ENCODE data around the gene MAB21L4. TPM values are rescaled to one million over a fixed set of nuclear protein-coding genes. Genes with fewer than 3 reads are reported as not detected.

MAB21L4 gene
- total and polyA plus RNA-seq, 2 experiments from 2014 or later: not detected

DNA sequence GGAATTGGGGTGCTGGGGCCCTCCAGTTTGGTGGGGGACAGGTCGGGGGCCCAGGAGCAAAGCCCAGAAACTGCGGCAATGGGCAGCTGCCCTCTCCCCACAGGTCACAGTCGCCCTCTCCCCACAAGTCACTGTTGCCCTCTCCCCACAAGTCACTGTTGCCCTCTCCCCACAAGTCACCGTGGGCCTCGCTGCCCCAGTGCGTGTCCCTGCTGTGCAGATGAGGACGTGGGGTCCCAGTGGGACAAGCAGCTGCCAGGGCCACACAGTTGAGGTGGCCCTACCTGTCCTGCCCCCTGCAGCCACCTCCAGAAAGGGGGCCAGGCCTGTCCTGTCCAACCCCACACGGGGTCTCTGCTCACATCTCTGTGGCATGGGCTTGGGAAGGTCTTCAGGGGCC, 40.3 kb downstream of the MAB21L4 start:
- TF ChIP-seq, protein P1, sequence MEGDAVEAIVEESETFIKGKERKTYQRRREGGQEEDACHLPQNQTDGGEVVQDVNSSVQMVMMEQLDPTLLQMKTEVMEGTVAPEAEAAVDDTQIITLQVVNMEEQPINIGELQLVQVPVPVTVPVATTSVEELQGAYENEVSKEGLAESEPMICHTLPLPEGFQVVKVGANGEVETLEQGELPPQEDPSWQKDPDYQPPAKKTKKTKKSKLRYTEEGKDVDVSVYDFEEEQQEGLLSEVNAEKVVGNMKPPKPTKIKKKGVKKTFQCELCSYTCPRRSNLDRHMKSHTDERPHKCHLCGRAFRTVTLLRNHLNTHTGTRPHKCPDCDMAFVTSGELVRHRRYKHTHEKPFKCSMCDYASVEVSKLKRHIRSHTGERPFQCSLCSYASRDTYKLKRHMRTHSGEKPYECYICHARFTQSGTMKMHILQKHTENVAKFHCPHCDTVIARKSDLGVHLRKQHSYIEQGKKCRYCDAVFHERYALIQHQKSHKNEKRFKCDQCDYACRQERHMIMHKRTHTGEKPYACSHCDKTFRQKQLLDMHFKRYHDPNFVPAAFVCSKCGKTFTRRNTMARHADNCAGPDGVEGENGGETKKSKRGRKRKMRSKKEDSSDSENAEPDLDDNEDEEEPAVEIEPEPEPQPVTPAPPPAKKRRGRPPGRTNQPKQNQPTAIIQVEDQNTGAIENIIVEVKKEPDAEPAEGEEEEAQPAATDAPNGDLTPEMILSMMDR (IDR thresholded peaks at IDR 0.05; ENCODE audit: low read depth, low read length): no peak
- Histone ChIP-seq H3K27me3 (no peaks in the 10 kb centered on the region), H3K27ac (no peak overlapping the region), H3K9me3 (ENCODE audit: low read depth) (no peaks in the 10 kb centered on the region), H3K4me1 (ENCODE audit: low read depth) (no peaks in the 10 kb centered on the region), H3K36me3 (no peaks in the 10 kb centered on the region), H3K4me3 (no peak overlapping the region)
- DNase-seq (ENCODE audit: low read depth in 1 of 2, low spot score in 1 of 2): no peak

DNA sequence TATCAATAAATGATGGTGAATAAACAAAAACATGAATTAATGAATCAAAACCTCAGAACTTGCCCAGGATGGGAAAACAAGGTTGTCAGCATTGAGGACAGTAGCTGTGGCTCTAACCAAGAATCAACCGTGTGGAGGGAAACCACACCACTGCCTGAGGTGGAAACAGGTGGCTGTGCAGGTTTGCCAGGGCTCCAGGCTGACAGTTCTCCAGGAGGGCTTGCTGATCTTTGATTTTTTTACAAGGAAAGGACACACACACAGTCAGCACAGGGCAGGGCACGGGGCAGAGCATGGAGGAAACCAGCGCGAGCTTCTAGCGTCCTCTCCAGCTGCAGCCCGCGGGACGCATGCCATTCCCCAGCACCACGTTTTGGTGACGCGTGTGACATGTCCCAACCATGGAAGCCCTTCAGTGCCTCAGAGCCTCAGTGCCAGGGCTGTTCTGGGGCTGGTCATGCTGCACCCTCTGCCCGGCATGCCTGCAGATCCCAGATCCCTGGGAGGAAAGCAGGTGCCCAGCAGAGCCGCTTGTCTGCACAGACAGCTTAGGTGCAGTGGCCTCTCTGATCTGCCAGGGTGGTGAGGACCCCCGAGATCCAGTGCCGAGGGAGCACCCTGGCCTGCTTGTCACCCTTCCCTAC, 43.2 kb downstream of the MAB21L4 start:
- H3K4me1 ChIP-seq (ENCODE audit: low read depth): no peaks in the 10 kb centered on the region
- no peaks in the 10 kb centered on the region for H3K9me3 ChIP-seq (ENCODE audit: low read depth)
- DNase-seq (ENCODE audit: low read depth in 1 of 2, low spot score in 1 of 2): no peak
- H3K4me3 ChIP-seq: no peak overlapping the region
- H3K36me3 ChIP-seq: no peaks in the 10 kb centered on the region
- H3K27ac ChIP-seq: no peak overlapping the region
- H3K27me3 ChIP-seq: no peaks in the 10 kb centered on the region
- TF ChIP-seq, protein P1 (IDR thresholded peaks at IDR 0.05; ENCODE audit: low read depth, low read length): no peak

DNA sequence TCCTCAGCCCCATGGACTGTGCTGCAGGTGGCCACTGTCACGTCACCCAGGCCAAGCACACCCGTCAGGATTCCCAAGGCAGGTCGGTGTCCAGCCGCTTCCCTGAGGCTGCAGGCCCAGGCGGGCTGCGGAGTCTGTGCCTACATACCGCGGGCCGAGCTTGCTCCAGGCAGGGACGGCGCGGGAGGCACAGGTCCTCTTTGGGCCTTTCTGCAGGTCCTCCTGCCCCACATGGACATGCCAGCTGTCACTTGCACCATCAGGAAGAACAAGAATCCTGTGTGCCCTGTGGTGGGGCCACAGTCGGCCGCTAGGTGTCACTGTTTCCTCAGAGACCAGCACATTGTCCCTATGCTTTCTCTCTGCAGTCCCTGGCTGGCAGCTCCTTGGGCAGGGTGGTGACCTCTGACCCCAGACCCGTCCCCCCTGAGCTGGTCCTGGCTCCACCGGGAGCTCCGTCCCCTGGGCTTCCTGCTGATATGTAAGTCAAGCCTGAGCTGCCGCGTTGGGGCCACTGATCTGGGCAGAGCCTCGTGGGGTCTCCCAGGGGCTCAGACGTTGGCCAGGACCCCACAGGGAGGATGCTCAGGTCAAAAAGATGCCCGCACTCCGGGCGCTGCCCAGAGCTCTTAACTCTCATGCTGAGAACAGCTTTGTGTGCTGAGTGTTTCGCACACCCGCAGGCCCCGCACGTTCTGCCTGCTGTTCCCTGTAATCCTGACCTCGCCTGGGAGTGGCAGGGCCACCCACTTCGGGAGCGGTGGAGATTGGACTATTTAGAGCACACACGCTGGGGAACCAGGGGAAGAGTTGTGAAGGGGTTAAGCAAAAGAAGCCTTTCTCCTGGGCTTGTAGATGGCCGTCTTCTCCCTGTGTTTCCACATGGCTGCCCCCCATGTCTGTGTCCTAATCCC, 44.6 kb downstream of the MAB21L4 start:
- no peaks in the 10 kb centered on the region for H3K36me3 ChIP-seq
- DNase-seq (ENCODE audit: low read depth in 1 of 2, low spot score in 1 of 2): peak; percentile 83 to 85
- no peaks in the 10 kb centered on the region for H3K9me3 ChIP-seq (ENCODE audit: low read depth)
- no peak overlapping the region for H3K4me3 ChIP-seq
- no peaks in the 10 kb centered on the region for H3K4me1 ChIP-seq (ENCODE audit: low read depth)
- H3K27me3 ChIP-seq: no peaks in the 10 kb centered on the region
- TF ChIP-seq, protein P1 (IDR thresholded peaks at IDR 0.05; ENCODE audit: low read depth, low read length): peak; percentile 90
- H3K27ac ChIP-seq: no peak overlapping the region

DNA sequence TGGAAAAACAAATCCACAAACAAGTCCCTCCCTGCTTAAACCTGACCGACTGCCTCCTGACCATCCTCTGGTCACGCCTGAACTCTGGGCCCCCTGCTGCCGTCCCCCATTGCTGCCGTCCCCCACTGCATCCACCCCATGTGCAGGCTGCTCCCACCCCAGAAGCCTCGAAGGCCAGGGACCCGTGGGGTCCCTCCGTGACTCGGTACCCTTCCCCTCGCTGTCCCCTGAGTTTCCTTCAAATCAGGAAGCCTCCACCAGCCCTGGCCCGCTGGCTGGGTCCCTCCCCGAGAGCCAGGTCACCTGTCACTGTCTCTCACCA, 45.2 kb downstream of the MAB21L4 start:
- H3K4me1 ChIP-seq (ENCODE audit: low read depth): no peaks in the 10 kb centered on the region
- no peaks in the 10 kb centered on the region for H3K36me3 ChIP-seq
- TF ChIP-seq, protein P1 (IDR thresholded peaks at IDR 0.05; ENCODE audit: low read depth, low read length): no peak
- no peak overlapping the region for H3K4me3 ChIP-seq
- H3K27ac ChIP-seq: no peak overlapping the region
- no peaks in the 10 kb centered on the region for H3K27me3 ChIP-seq
- DNase-seq (ENCODE audit: low read depth in 1 of 2, low spot score in 1 of 2): no peak
- H3K9me3 ChIP-seq (ENCODE audit: low read depth): no peaks in the 10 kb centered on the region

DNA sequence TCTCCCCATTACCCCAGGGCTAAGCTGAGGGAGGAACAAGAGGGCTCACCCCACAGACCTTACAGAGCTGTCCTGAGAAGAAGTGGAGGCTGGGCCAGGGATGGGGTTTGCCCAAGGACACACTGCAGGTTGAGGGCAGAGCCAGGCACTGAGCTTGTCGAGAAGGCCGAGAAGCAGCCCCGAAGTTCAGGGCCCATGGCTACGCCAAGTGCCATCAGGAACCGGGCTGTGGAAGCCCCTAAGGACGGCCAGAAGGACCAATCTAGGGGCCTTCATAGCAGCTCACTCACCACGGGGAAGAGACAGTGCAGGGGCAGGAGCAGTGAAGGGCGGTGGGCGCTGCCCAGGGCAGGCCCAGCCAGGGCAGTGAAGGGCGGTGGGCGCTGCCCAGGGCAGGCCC, 45.9 kb downstream of the MAB21L4 start:
- TF ChIP-seq, protein P1 (IDR thresholded peaks at IDR 0.05; ENCODE audit: low read depth, low read length): no peak
- no peaks in the 10 kb centered on the region for H3K27me3 ChIP-seq
- DNase-seq (ENCODE audit: low read depth in 1 of 2, low spot score in 1 of 2): no peak
- no peaks in the 10 kb centered on the region for H3K36me3 ChIP-seq
- no peaks in the 10 kb centered on the region for H3K9me3 ChIP-seq (ENCODE audit: low read depth)
- no peak overlapping the region for H3K4me3 ChIP-seq
- H3K4me1 ChIP-seq (ENCODE audit: low read depth): no peaks in the 10 kb centered on the region
- H3K27ac ChIP-seq: no peak overlapping the region

Measured in cardiac muscle cell (in vitro differentiated cells and primary cell).